Measurements from ENCODE around the gene SLC7A14. TPM values are rescaled to one million over a fixed set of nuclear protein-coding genes. Genes with fewer than 3 reads are reported as not detected.

SLC7A14 gene
- total and polyA plus RNA-seq, 2 of the 13 experiments (the other 11 are each of a cell fraction or from before 2014, with no cell fraction given) = not detected

DNA sequence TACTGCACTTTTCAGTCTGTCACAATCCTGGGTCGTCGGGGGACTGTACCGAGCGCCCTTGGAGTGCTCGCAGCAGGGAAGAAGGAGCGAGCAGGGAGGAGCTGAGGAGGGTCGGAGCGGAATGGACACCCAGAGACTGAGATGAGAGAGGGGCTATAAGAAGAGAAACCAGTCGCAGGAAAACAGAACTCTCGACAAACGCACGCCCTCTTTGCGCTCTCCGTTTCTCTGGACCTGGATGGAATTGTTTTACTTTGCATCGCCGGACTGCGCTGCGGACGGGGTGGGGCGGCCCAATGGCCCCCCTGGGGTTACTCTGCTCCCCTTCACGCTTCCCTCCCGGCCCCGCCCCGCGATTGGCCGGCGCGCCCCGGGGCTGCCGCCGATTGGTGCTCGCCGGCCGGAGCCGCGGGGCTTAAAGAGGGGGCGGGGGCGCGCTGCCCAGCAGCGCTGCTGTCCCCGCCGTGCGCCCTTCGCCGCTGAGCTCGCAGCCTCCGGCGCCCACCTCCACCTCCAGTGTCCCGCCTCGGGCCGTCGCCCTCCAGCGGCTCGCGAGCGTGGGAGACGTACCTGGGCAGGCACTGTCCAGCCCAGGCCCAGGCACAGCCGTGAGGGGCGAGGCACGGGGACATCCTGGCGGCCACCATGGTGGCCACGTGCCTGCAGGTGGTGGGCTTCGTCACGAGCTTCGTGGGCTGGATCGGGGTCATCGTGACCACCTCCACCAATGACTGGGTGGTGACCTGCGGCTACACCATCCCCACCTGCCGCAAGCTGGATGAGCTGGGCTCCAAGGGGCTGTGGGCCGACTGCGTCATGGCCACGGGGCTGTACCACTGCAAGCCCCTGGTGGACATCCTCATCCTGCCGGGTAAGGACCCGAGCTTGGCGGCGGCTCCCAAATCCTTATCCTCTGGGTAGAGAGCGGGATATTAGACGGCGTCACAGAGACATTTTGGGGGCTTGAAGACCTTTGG, 167.2 kb downstream of the SLC7A14 start, which contains the start of gene CLDN11 (continued):
- TF ChIP-seq, protein P1, sequence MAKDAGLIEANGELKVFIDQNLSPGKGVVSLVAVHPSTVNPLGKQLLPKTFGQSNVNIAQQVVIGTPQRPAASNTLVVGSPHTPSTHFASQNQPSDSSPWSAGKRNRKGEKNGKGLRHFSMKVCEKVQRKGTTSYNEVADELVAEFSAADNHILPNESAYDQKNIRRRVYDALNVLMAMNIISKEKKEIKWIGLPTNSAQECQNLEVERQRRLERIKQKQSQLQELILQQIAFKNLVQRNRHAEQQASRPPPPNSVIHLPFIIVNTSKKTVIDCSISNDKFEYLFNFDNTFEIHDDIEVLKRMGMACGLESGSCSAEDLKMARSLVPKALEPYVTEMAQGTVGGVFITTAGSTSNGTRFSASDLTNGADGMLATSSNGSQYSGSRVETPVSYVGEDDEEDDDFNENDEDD (CRISPR knock-in tag; IDR thresholded peaks at IDR 0.05; ENCODE audit: borderline replicate concordance) = peak; percentile 40; the same call in 1 of the 2 replicates
- TF ChIP-seq ATF1 (CRISPR knock-in tag; IDR thresholded peaks at IDR 0.05) = no peak
- TF ChIP-seq ZSCAN25 (CRISPR knock-in tag; IDR thresholded peaks at IDR 0.05) = no peak
- TF ChIP-seq ZNF605 (CRISPR knock-in tag; IDR thresholded peaks at IDR 0.05) = no peak
- TF ChIP-seq ZNF644 (CRISPR knock-in tag; IDR thresholded peaks at IDR 0.05; ENCODE audit: low read depth) = no peak
- no peak for TF ChIP-seq ZNF547 (CRISPR knock-in tag; IDR thresholded peaks at IDR 0.05)
- TF ChIP-seq, protein P2, sequence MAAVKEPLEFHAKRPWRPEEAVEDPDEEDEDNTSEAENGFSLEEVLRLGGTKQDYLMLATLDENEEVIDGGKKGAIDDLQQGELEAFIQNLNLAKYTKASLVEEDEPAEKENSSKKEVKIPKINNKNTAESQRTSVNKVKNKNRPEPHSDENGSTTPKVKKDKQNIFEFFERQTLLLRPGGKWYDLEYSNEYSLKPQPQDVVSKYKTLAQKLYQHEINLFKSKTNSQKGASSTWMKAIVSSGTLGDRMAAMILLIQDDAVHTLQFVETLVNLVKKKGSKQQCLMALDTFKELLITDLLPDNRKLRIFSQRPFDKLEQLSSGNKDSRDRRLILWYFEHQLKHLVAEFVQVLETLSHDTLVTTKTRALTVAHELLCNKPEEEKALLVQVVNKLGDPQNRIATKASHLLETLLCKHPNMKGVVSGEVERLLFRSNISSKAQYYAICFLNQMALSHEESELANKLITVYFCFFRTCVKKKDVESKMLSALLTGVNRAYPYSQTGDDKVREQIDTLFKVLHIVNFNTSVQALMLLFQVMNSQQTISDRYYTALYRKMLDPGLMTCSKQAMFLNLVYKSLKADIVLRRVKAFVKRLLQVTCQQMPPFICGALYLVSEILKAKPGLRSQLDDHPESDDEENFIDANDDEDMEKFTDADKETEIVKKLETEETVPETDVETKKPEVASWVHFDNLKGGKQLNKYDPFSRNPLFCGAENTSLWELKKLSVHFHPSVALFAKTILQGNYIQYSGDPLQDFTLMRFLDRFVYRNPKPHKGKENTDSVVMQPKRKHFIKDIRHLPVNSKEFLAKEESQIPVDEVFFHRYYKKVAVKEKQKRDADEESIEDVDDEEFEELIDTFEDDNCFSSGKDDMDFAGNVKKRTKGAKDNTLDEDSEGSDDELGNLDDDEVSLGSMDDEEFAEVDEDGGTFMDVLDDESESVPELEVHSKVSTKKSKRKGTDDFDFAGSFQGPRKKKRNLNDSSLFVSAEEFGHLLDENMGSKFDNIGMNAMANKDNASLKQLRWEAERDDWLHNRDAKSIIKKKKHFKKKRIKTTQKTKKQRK (IDR thresholded peaks at IDR 0.05; ENCODE audit: low read length) = no peak
- TF ChIP-seq TGIF2 (CRISPR knock-in tag; IDR thresholded peaks at IDR 0.05) = no peak
- no peak for TF ChIP-seq ZNF343 (CRISPR knock-in tag; IDR thresholded peaks at IDR 0.05)
- no peak for TF ChIP-seq JUN (CRISPR knock-in tag; IDR thresholded peaks at IDR 0.05)
- TF ChIP-seq, protein P3, sequence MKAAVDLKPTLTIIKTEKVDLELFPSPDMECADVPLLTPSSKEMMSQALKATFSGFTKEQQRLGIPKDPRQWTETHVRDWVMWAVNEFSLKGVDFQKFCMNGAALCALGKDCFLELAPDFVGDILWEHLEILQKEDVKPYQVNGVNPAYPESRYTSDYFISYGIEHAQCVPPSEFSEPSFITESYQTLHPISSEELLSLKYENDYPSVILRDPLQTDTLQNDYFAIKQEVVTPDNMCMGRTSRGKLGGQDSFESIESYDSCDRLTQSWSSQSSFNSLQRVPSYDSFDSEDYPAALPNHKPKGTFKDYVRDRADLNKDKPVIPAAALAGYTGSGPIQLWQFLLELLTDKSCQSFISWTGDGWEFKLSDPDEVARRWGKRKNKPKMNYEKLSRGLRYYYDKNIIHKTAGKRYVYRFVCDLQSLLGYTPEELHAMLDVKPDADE (CRISPR knock-in tag; IDR thresholded peaks at IDR 0.05) = no peak
- no peak for TF ChIP-seq BCL6 (CRISPR knock-in tag; IDR thresholded peaks at IDR 0.05)
- no peak for TF ChIP-seq KDM1A (CRISPR knock-in tag; IDR thresholded peaks at IDR 0.05)
- TF ChIP-seq SP5 (CRISPR knock-in tag; IDR thresholded peaks at IDR 0.05; ENCODE audit: borderline replicate concordance, low read depth) = no peak
- TF ChIP-seq ZNF572 (CRISPR knock-in tag; IDR thresholded peaks at IDR 0.05) = no peak
- TF ChIP-seq POLR2AphosphoS2 (IDR thresholded peaks at IDR 0.05; ENCODE audit: low read depth, low read length) = no peak
- no peak for TF ChIP-seq ZNF703 (CRISPR knock-in tag; IDR thresholded peaks at IDR 0.05; ENCODE audit: borderline replicate concordance)
- peak; percentile 23 for TF ChIP-seq HOXA3 (CRISPR knock-in tag; IDR thresholded peaks at IDR 0.05)
- TF ChIP-seq, protein P4, sequence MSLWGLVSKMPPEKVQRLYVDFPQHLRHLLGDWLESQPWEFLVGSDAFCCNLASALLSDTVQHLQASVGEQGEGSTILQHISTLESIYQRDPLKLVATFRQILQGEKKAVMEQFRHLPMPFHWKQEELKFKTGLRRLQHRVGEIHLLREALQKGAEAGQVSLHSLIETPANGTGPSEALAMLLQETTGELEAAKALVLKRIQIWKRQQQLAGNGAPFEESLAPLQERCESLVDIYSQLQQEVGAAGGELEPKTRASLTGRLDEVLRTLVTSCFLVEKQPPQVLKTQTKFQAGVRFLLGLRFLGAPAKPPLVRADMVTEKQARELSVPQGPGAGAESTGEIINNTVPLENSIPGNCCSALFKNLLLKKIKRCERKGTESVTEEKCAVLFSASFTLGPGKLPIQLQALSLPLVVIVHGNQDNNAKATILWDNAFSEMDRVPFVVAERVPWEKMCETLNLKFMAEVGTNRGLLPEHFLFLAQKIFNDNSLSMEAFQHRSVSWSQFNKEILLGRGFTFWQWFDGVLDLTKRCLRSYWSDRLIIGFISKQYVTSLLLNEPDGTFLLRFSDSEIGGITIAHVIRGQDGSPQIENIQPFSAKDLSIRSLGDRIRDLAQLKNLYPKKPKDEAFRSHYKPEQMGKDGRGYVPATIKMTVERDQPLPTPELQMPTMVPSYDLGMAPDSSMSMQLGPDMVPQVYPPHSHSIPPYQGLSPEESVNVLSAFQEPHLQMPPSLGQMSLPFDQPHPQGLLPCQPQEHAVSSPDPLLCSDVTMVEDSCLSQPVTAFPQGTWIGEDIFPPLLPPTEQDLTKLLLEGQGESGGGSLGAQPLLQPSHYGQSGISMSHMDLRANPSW (CRISPR knock-in tag; IDR thresholded peaks at IDR 0.05; ENCODE audit: borderline replicate concordance) = no peak
- TF ChIP-seq, protein P5, sequence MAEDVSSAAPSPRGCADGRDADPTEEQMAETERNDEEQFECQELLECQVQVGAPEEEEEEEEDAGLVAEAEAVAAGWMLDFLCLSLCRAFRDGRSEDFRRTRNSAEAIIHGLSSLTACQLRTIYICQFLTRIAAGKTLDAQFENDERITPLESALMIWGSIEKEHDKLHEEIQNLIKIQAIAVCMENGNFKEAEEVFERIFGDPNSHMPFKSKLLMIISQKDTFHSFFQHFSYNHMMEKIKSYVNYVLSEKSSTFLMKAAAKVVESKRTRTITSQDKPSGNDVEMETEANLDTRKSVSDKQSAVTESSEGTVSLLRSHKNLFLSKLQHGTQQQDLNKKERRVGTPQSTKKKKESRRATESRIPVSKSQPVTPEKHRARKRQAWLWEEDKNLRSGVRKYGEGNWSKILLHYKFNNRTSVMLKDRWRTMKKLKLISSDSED (CRISPR knock-in tag; IDR thresholded peaks at IDR 0.05) = 0 out of 2 replicates have a peak, but pooled peaks have one; percentile 38
- no peak for TF ChIP-seq ZNF766 (CRISPR knock-in tag; IDR thresholded peaks at IDR 0.05; ENCODE audit: borderline replicate concordance)
